Prostate gland (tissue), 2 donors: ENCODE data around the gene ADH7.

Source experiments
- POLR2AphosphoS5 ChIP-seq: sonication (generic); formaldehyde crosslinking; IDR thresholded peaks from one replicate; pipeline ENCODE4 v1.6.1; 2017; ENCODE audit warnings: antibody characterized with exemption
- TF ChIP-seq, protein P1 (sequence below), 4 experiments: fragments of 200-600 bp in 2 of 4; fragments of 450-650 bp in 2 of 4; sonication (generic) in 2 of 4; IDR thresholded peaks; 1 replicate in 3 of 4; 2 replicates in 1 of 4; pipeline ENCODE4 v1.5.1; 2016 to 2019; ENCODE audit warnings: antibody characterized with exemption in 4 of 4, mild to moderate bottlenecking in 2 of 4, moderate library complexity in 2 of 4

DNA sequence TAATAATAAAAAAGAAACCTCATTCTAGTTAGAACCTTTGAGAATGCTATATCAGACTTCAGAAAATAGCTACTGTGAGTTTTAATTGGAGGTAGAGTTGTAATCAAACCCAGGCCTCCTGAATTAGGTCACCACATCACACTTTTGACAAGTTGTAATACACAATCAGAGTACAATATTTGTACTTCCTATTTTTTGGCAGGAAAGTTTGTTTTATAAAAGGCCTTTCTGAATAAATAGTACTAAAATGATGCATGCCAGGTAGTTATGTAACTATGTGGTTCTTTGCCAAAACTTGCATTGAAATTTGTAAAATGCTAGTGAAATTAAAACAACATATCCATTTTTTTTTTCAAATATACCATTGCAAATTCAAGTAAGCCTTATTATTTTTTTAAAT lies 26.8 kb downstream of the ADH7 start:
- TF ChIP-seq, protein P1, sequence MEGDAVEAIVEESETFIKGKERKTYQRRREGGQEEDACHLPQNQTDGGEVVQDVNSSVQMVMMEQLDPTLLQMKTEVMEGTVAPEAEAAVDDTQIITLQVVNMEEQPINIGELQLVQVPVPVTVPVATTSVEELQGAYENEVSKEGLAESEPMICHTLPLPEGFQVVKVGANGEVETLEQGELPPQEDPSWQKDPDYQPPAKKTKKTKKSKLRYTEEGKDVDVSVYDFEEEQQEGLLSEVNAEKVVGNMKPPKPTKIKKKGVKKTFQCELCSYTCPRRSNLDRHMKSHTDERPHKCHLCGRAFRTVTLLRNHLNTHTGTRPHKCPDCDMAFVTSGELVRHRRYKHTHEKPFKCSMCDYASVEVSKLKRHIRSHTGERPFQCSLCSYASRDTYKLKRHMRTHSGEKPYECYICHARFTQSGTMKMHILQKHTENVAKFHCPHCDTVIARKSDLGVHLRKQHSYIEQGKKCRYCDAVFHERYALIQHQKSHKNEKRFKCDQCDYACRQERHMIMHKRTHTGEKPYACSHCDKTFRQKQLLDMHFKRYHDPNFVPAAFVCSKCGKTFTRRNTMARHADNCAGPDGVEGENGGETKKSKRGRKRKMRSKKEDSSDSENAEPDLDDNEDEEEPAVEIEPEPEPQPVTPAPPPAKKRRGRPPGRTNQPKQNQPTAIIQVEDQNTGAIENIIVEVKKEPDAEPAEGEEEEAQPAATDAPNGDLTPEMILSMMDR (IDR thresholded peaks at IDR 0.05): no peak
- TF ChIP-seq POLR2AphosphoS5: no peak
